Heart left ventricle (tissue), 13 donors: ENCODE data around the gene PCBP3.

Experiments
- POLR2A ChIP-seq, 2 donors: fragments of 450-650 bp; IDR thresholded peaks; one replicate each; pipeline ENCODE4 v1.6.1; 2017; ENCODE audit warnings: antibody characterized with exemption in 2 of 2, mild to moderate bottlenecking in 2 of 2, moderate library complexity in 2 of 2
- TF ChIP-seq, protein P1 (sequence below), 12 donors: fragments of 200-600 bp; sonication (generic) in 4 of 12; IDR thresholded peaks; one replicate each; pipeline versions ENCODE4 v1.5.0 to v1.8.0; 2018 to 2022; ENCODE audit warnings: antibody characterized with exemption in 12 of 12, mild to moderate bottlenecking in 5 of 12
- donor health status: ischemic (EF 13 %, LVEDD 7.1; RV severe dilation, severe dysfunction).
- donor health status: DM: no; HTN: yes; CAD: no.
- donor health status: DM: no; HTN: no; CAD: no.
- donor health status: ischemic (EF 25% LVEDD 6.9; RV normal size, moderate dysfunction).
- donor health status: ischemic (EF 25% LVEDD 5.7; RV mildly dilated, moderate dysfunction).
- donor health status: ischemic (EF 35%, LVEDD 5.7; RV mildly dilated, moderate dysfunction).
- donor health status: nonischemic (EF 11% LVEDD 7.7; RV severe dilation, severe dysfunction).
- donor health status: DM: yes; HTN: yes; CAD: no.
- donor health status: PGD.
- donor health status: ischemic (EF 29% LVEDD 5.4; RV normal size, mild dysfunction).
- donor health status: nonischemic (EF 23%, LVEDD 6.1; RV moderate dilation, normal function).

DNA sequence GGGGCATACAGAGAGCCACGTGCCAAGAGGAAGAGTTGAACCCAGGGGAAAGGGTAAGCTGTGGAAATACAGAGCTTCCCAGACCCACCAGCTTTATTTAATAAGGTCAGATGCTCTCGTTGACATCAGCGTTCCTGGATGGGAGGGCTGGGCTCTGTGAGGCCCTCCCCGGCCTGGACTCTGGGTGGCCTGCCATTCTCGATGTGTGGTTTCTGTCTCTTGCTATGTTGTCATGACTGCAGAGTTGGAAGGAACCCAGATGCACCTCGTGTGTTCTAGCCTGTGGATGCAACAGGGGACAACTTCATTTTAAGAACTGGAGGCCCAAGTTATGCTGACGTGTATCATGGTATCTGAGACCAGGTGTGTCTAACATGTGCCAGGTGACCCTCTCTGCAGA lies 101.7 kb downstream of the PCBP3 start:
- TF ChIP-seq, protein P1, sequence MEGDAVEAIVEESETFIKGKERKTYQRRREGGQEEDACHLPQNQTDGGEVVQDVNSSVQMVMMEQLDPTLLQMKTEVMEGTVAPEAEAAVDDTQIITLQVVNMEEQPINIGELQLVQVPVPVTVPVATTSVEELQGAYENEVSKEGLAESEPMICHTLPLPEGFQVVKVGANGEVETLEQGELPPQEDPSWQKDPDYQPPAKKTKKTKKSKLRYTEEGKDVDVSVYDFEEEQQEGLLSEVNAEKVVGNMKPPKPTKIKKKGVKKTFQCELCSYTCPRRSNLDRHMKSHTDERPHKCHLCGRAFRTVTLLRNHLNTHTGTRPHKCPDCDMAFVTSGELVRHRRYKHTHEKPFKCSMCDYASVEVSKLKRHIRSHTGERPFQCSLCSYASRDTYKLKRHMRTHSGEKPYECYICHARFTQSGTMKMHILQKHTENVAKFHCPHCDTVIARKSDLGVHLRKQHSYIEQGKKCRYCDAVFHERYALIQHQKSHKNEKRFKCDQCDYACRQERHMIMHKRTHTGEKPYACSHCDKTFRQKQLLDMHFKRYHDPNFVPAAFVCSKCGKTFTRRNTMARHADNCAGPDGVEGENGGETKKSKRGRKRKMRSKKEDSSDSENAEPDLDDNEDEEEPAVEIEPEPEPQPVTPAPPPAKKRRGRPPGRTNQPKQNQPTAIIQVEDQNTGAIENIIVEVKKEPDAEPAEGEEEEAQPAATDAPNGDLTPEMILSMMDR (IDR thresholded peaks at IDR 0.05) = no peak
- no peak for TF ChIP-seq POLR2A (IDR thresholded peaks at IDR 0.05)
